Measurements from ENCODE around the gene EGF. TPM values are rescaled to one million over a fixed set of nuclear protein-coding genes. Genes with fewer than 3 reads are reported as not detected.

The EGF gene
- total RNA-seq, 1 experiment from 2014 or later, result not detected

DNA sequence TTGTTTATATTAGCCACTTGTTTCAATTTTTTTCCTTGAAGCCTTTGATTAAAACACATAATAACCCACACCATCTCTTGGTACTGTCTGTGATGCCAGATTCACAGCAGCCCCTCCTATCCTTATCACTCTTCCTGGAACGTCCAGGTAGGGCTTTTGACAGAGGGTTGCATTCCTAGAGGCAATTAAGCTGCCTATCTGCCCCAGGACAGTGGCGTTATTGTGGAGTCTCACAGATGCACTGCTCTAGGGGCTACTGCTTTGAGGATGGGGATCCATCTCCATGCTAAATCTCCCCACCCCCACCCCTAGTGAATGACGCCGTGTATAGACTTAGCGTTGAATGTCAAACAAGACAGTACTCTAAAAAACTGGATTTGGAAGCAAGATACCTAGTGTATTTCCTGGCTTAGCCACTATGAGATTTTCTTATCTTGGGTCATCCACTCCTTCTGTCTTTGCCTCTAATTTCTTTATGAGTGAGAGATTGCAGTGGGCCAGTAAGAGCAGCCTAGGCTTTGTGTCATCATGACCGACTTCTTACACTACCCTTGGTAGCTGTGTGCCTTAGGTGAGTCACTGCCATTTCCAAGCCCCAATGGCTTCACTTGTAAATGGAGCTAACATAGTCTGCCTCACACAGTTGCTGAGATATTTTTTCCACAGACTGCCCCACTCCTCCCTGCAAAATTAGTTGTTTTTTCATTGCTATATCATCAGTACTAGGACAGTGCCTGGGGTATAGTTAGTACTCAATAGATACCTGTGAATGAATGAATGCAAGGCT lies 90.9 kb downstream of the EGF start:
- TF ChIP-seq, protein P1, sequence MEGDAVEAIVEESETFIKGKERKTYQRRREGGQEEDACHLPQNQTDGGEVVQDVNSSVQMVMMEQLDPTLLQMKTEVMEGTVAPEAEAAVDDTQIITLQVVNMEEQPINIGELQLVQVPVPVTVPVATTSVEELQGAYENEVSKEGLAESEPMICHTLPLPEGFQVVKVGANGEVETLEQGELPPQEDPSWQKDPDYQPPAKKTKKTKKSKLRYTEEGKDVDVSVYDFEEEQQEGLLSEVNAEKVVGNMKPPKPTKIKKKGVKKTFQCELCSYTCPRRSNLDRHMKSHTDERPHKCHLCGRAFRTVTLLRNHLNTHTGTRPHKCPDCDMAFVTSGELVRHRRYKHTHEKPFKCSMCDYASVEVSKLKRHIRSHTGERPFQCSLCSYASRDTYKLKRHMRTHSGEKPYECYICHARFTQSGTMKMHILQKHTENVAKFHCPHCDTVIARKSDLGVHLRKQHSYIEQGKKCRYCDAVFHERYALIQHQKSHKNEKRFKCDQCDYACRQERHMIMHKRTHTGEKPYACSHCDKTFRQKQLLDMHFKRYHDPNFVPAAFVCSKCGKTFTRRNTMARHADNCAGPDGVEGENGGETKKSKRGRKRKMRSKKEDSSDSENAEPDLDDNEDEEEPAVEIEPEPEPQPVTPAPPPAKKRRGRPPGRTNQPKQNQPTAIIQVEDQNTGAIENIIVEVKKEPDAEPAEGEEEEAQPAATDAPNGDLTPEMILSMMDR (IDR thresholded peaks at IDR 0.05), result no peak
- TF ChIP-seq REST (IDR thresholded peaks at IDR 0.05; ENCODE audit: insufficient read depth in 1 of 2, low read depth in 2 of 2, low read length in 1 of 2) (no peak), POLR2AphosphoS5 (IDR thresholded peaks at IDR 0.05; ENCODE audit: low read depth, low read length) (no peak), SIN3A (IDR thresholded peaks at IDR 0.05; ENCODE audit: borderline replicate concordance, insufficient read depth, low read depth, low read length) (no peak), TCF7L2 (IDR thresholded peaks at IDR 0.05; ENCODE audit: low read depth, low read length) (no peak)
- ATAC-seq (no peak), DNase-seq (ENCODE audit: low read depth, low spot score) (no peak)
- POLR2A ChIA-PET, result no interaction called here
- Histone ChIP-seq H3K27ac (ENCODE audit: low read length) (no peak overlapping the region), H3K4me1 (ENCODE audit: control insufficient read depth, insufficient read depth, low read length) (no peaks in the 10 kb centered on the region), H3K4me3 (ENCODE audit: low read depth in 2 of 2, low read length in 2 of 2) (no peak overlapping the region), H3K36me3 (ENCODE audit: control insufficient read depth, insufficient read depth, low read length) (no peaks in the 10 kb centered on the region), H3K27me3 (ENCODE audit: control insufficient read depth, insufficient read depth, low read length) (no peaks in the 10 kb centered on the region), H3K9me3 (ENCODE audit: control insufficient read depth, insufficient read depth, low read depth, low read length) (no peaks in the 10 kb centered on the region)
- intact Hi-C loops (cut with micrococcal nuclease; ENCODE audit: unreplicated experiment), result loop anchor here (10.0 kb wide), 1 partner anchor 311 kb away; no protein-coding TSS in a partner anchor
- CTCF ChIA-PET, result interaction anchor here (0.7 kb wide), 1 partner anchor 195 kb away, joined by 3 read pairs; no protein-coding TSS in a partner anchor
- no TSS peak for BruUV-seq (replicated peaks)
- in situ Hi-C loops (cut with HindIII; ENCODE audit: low pct_unique_long_range_greater_than_20kb, low sequenced_read_pairs), result no loop called here

DNA sequence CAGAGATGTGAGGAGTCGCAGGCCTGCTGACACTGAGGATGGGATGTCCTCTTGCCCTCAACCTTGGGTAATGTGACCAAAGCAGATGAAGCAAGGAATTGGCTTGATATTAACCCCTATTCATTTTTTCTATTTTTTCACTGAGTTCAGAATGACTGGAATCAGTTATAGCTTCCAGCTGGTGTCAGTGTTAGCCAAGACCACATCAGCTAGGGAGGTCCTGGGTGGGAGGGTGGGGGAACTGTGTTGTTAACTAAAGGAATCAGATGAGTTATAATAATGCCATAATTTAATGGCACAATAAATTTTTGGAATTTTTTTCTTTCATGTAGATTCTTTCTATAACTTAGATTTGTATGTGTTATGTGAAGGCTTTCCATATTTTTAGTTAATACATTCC lies 91.9 kb downstream of the EGF start:
- DNase-seq (ENCODE audit: low read depth, low spot score), result no peak
- H3K9me3 ChIP-seq (ENCODE audit: control insufficient read depth, insufficient read depth, low read depth, low read length), result no peaks in the 10 kb centered on the region
- H3K27me3 ChIP-seq (ENCODE audit: control insufficient read depth, insufficient read depth, low read length), result no peaks in the 10 kb centered on the region
- no peaks in the 10 kb centered on the region for H3K36me3 ChIP-seq (ENCODE audit: control insufficient read depth, insufficient read depth, low read length)
- in situ Hi-C loops (cut with HindIII; ENCODE audit: low pct_unique_long_range_greater_than_20kb, low sequenced_read_pairs), result no loop called here
- intact Hi-C loops (cut with micrococcal nuclease; ENCODE audit: unreplicated experiment), result loop anchor here (10.0 kb wide), 1 partner anchor 310 kb away; no protein-coding TSS in a partner anchor
- no peak for ATAC-seq
- ChIA-PET CTCF (no interaction called here), POLR2A (no interaction called here)
- H3K27ac ChIP-seq (ENCODE audit: low read length), result no peak overlapping the region
- H3K4me3 ChIP-seq (ENCODE audit: low read depth in 2 of 2, low read length in 2 of 2), result no peak overlapping the region
- no peaks in the 10 kb centered on the region for H3K4me1 ChIP-seq (ENCODE audit: control insufficient read depth, insufficient read depth, low read length)
- BruUV-seq (replicated peaks), result no TSS peak
- TF ChIP-seq REST (IDR thresholded peaks at IDR 0.05; ENCODE audit: insufficient read depth in 1 of 2, low read depth in 2 of 2, low read length in 1 of 2) (no peak), SIN3A (IDR thresholded peaks at IDR 0.05; ENCODE audit: borderline replicate concordance, insufficient read depth, low read depth, low read length) (no peak), TCF7L2 (IDR thresholded peaks at IDR 0.05; ENCODE audit: low read depth, low read length) (no peak), POLR2AphosphoS5 (IDR thresholded peaks at IDR 0.05; ENCODE audit: low read depth, low read length) (no peak)
- TF ChIP-seq, protein P1 (IDR thresholded peaks at IDR 0.05), result no peak
